Keratinocyte (primary cell): ENCODE data around the gene CPEB3. TPM values are rescaled to one million over a fixed set of nuclear protein-coding genes. Genes with fewer than 3 reads are reported as not detected.

Source experiments
- DNase-seq: peaks from one replicate; pipeline ENCODE4 v3.0.0-alpha.2; 2011; ENCODE audit warnings: low read depth, missing footprints, low spot score
- FAIRE-seq: peaks from 2 replicates; lab custom pipeline; 2011; peaks lifted over from hg19 to GRCh38; lab: Jason Lieb, UNC
- H2AFZ ChIP-seq: 2 replicates; pipeline ENCODE4 v1.6.0; 2012; ENCODE audit warnings: low read length, control low read depth, inconsistent platforms; ENCODE audit not compliant: control insufficient read depth
- H3K27ac ChIP-seq: 2 replicates; pipeline ENCODE4 v1.5.1; 2011; ENCODE audit warnings: low read length; ENCODE audit not compliant: control insufficient read depth, insufficient read depth
- H3K27me3 ChIP-seq: 3 replicates; pipeline ENCODE4 v1.6.0; 2011; ENCODE audit warnings: low read length; ENCODE audit not compliant: control insufficient read depth, insufficient read depth; ENCODE audit errors: extremely low read depth
- H3K36me3 ChIP-seq, 2 experiments: 2 replicates in 1 of 2; 3 replicates in 1 of 2; pipeline ENCODE4 v1.5.1; 2011; ENCODE audit warnings: low read length in 2 of 2, mild to moderate bottlenecking in 1 of 2; ENCODE audit not compliant: control insufficient read depth in 2 of 2, insufficient read depth in 2 of 2; ENCODE audit errors: extremely low read depth in 1 of 2
- H3K4me1 ChIP-seq: 3 replicates; pipeline ENCODE4 v1.5.1; 2011; ENCODE audit warnings: low read length; ENCODE audit not compliant: control insufficient read depth, insufficient read depth; ENCODE audit errors: extremely low read depth
- H3K4me2 ChIP-seq: 3 replicates; pipeline ENCODE4 v1.6.0; 2011; ENCODE audit warnings: low read depth, low read length; ENCODE audit not compliant: control insufficient read depth, insufficient read depth; ENCODE audit errors: extremely low read depth
- H3K4me3 ChIP-seq, 3 experiments: fragments of 200-600 bp in 1 of 3; sonication (generic) in 1 of 3; 2 replicates in 2 of 3; 3 replicates in 1 of 3; pipeline ENCODE4 v1.5.1; 2011 to 2016; ENCODE audit warnings: low read length in 3 of 3, mild to moderate bottlenecking in 3 of 3, control low read depth in 2 of 3, inconsistent platforms in 1 of 3, low read depth in 1 of 3, mixed read lengths in 1 of 3, mixed run types in 1 of 3, moderate library complexity in 1 of 3; ENCODE audit not compliant: control insufficient read depth in 2 of 3, insufficient read depth in 2 of 3; ENCODE audit errors: extremely low read depth in 1 of 3
- H3K79me2 ChIP-seq: 2 replicates; pipeline ENCODE4 v1.6.0; 2012; ENCODE audit warnings: low read length; ENCODE audit not compliant: control insufficient read depth, insufficient read depth
- H3K9ac ChIP-seq: 3 replicates; pipeline ENCODE4 v1.6.0; 2011; ENCODE audit warnings: low read length; ENCODE audit not compliant: control insufficient read depth, insufficient read depth; ENCODE audit errors: extremely low read depth
- H3K9me1 ChIP-seq: 3 replicates; pipeline ENCODE4 v1.6.0; 2011; ENCODE audit warnings: low read length; ENCODE audit not compliant: control insufficient read depth, insufficient read depth; ENCODE audit errors: extremely low read depth
- H3K9me3 ChIP-seq: 2 replicates; pipeline ENCODE4 v1.5.1; 2012; ENCODE audit warnings: low read depth, low read length; ENCODE audit not compliant: control insufficient read depth
- H4K20me1 ChIP-seq: 3 replicates; pipeline ENCODE4 v1.6.0; 2011; ENCODE audit warnings: low read length; ENCODE audit not compliant: control insufficient read depth, insufficient read depth; ENCODE audit errors: extremely low read depth
- EZH2 ChIP-seq: IDR thresholded peaks from one replicate; pipeline ENCODE4 v1.6.1; 2012; ENCODE audit warnings: inconsistent platforms, mild to moderate bottlenecking, low read length, moderate library complexity
- dilution Hi-C: fragments of 300-500 bp; cut with MboI; formaldehyde crosslinking; loops from one replicate; pipeline ENCODE4 v1.7.0; 2020; ENCODE audit warnings: low sequenced_read_pairs; ENCODE audit not compliant: extremely low pct_ligation_motif_present
- polyA plus RNA-seq, 5 experiments: library from polyadenylated mRNA; depleted of rRNA in 3 of 5; stranded (reverse) in 3 of 5; stranded (forward) in 1 of 5; unstranded in 1 of 5; fragments of >200 nt; gene quantifications; 1 replicate in 1 of 5; 2 replicates in 3 of 5; 3 replicates in 1 of 5; pipeline versions ENCODE4 v1.2.1 to v1.2.3, GENCODE V29; 2011 to 2012; ENCODE audit warnings: missing spikeins in 2 of 5, low read depth in 1 of 5, low replicate concordance in 1 of 5
- TF ChIP-seq, protein P1 (sequence below), 3 experiments: IDR thresholded peaks in 1 of 3; conservative IDR thresholded peaks in 1 of 3; optimal IDR thresholded peaks in 1 of 3; 2 replicates in 2 of 3; 3 replicates in 1 of 3; pipeline versions ENCODE3 to v1.5.1; 2011; ENCODE audit warnings: low read length in 3 of 3, mild to moderate bottlenecking in 3 of 3, moderate library complexity in 2 of 3, control low read depth in 1 of 3, inconsistent platforms in 1 of 3; ENCODE audit not compliant: insufficient read depth in 2 of 3; ENCODE audit errors: extremely low read depth in 1 of 3

Gene CPEB3
- polyA plus RNA-seq, 1 donor (not counting 4 experiments of a cell fraction or from before 2014, with no cell fraction given), result 0.47 TPM

DNA sequence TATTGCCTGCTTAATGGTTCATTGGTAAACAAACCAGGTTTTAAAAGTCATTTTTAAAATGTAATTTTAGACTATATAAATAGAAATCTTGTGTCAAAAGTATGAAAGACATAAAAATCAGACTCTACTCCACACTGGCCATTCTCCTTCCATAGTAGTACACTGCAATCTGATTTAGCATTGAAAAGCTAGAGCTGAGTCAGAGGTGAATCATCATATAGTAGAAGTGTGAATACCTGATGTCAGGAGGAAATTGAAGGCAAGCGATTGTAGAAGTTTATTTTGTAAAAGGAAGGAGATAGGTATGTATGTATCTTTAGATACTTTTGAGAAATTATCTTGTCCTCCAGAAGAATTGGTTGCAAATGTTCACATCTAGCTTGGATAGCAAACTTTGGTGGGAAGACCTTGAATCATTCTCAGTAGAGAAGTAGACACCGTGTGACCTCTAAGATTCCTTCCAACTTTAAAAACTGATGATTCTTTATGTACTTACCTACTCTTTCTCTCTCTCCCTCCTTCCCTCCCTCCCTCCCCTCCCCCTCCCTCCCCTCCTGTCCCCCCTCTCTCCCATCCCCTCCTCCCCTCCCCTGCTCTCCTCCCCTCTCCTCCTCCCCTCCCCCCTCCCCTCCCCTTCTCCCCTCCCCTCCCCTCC is 279.2 kb downstream of the CPEB3 start:
- H3K9me1 ChIP-seq, result no peaks in the 10 kb centered on the region
- no peak overlapping the region for H2AFZ ChIP-seq
- no peaks in the 10 kb centered on the region for H3K9me3 ChIP-seq
- no peak overlapping the region for H3K27ac ChIP-seq
- DNase-seq, result peak; percentile 21
- TF ChIP-seq, protein P1, sequence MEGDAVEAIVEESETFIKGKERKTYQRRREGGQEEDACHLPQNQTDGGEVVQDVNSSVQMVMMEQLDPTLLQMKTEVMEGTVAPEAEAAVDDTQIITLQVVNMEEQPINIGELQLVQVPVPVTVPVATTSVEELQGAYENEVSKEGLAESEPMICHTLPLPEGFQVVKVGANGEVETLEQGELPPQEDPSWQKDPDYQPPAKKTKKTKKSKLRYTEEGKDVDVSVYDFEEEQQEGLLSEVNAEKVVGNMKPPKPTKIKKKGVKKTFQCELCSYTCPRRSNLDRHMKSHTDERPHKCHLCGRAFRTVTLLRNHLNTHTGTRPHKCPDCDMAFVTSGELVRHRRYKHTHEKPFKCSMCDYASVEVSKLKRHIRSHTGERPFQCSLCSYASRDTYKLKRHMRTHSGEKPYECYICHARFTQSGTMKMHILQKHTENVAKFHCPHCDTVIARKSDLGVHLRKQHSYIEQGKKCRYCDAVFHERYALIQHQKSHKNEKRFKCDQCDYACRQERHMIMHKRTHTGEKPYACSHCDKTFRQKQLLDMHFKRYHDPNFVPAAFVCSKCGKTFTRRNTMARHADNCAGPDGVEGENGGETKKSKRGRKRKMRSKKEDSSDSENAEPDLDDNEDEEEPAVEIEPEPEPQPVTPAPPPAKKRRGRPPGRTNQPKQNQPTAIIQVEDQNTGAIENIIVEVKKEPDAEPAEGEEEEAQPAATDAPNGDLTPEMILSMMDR (optimal IDR thresholded peaks at IDR 0.05 in 1 of 3, IDR thresholded peaks at IDR 0.05 in 1 of 3, conservative IDR thresholded peaks at IDR 0.05 in 1 of 3; ENCODE audit: extremely low read depth in 1 of 3, insufficient read depth in 2 of 3, low read length in 3 of 3), result no peak
- TF ChIP-seq EZH2, result no peak
- H3K27me3 ChIP-seq, result no peaks in the 10 kb centered on the region
- peaks cover 3 to 7% of the 10 kb centered on the region in 2 experiments for H3K36me3 ChIP-seq
- H4K20me1 ChIP-seq, result no peaks in the 10 kb centered on the region
- FAIRE-seq, result peak; percentile 68
- dilution Hi-C loops, result no loop called here
- H3K4me1 ChIP-seq, result no peaks in the 10 kb centered on the region
- H3K79me2 ChIP-seq, result no peaks in the 10 kb centered on the region
- no peak overlapping the region for H3K4me3 ChIP-seq
- no peak overlapping the region for H3K9ac ChIP-seq
- no peak overlapping the region for H3K4me2 ChIP-seq

DNA sequence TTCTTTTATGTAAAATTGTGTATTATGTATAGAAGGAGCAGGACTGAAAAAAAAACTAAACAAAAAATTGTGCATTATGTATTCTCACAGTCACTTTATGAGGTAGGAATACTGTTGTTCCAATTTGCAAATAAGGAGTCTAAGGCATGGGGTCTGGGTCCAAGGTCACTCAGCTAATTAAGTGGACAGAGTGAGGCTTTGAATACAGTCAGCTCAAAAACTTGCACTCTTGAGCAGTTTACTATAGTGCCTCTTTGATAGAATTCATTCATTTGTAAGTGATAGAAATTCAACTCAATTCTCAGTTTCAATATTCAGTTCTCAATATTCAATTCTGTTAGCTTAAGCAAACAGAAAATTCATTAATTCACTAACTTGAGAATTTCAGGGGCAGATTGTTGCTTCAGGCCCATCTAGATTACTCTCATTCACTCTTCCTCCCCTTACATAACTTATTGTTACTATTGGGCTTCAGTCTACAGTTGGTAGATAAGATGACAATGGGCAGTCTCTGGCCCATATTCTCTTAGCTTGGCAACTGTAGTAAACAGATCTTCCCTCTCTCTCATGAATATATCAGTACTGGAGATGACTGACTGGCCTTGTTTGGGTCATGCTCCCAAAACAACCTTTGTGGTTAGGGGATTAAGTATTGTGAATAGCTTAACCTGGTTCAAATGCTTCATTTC is 280.7 kb downstream of the CPEB3 start:
- no peaks in the 10 kb centered on the region for H3K27me3 ChIP-seq
- no peak overlapping the region for H3K4me2 ChIP-seq
- H3K36me3 ChIP-seq, result peaks cover 0 to 3% of the 10 kb centered on the region in 2 experiments
- FAIRE-seq (no peak), DNase-seq (no peak)
- no peak overlapping the region for H3K4me3 ChIP-seq
- no peak overlapping the region for H2AFZ ChIP-seq
- H3K4me1 ChIP-seq, result no peaks in the 10 kb centered on the region
- no peaks in the 10 kb centered on the region for H3K79me2 ChIP-seq
- H3K9me1 ChIP-seq, result no peaks in the 10 kb centered on the region
- no peaks in the 10 kb centered on the region for H4K20me1 ChIP-seq
- no peak for TF ChIP-seq EZH2
- TF ChIP-seq, protein P1 (optimal IDR thresholded peaks at IDR 0.05 in 1 of 3, IDR thresholded peaks at IDR 0.05 in 1 of 3, conservative IDR thresholded peaks at IDR 0.05 in 1 of 3; ENCODE audit: extremely low read depth in 1 of 3, insufficient read depth in 2 of 3, low read length in 3 of 3), result no peak
- no peaks in the 10 kb centered on the region for H3K9me3 ChIP-seq
- H3K9ac ChIP-seq, result no peak overlapping the region
- dilution Hi-C loops, result no loop called here
- no peak overlapping the region for H3K27ac ChIP-seq
